Adipocyte (in vitro differentiated cells): ENCODE results near the gene AP5B1.

Experiments used
- DNase-seq: peaks from one replicate; pipeline ENCODE4 v3.0.0-alpha.2; 2015; ENCODE audit warnings: low read depth
- H3K27me3 ChIP-seq: replicated peaks from 2 replicates; pipeline ENCODE4 v1.7.0; 2013; ENCODE audit warnings: mild to moderate bottlenecking, low read length, moderate library complexity; ENCODE audit not compliant: control insufficient read depth, insufficient read depth
- H3K36me3 ChIP-seq: 2 replicates; pipeline ENCODE4 v1.7.0; 2013; ENCODE audit warnings: low read length, mild to moderate bottlenecking, moderate library complexity; ENCODE audit not compliant: control insufficient read depth, insufficient read depth, severe bottlenecking
- H3K4me1 ChIP-seq: 2 replicates; pipeline ENCODE4 v1.7.0; 2013; ENCODE audit warnings: mild to moderate bottlenecking, low read length, moderate library complexity; ENCODE audit not compliant: control insufficient read depth, insufficient read depth
- H3K4me3 ChIP-seq: 2 replicates; pipeline ENCODE4 v1.7.0; 2013; ENCODE audit warnings: mild to moderate bottlenecking, low read length, moderate library complexity
- H3K9ac ChIP-seq: 2 replicates; pipeline ENCODE4 v1.7.0; 2013; ENCODE audit warnings: mild to moderate bottlenecking, low read length, moderate library complexity
- H3K9me3 ChIP-seq: 2 replicates; pipeline ENCODE4 v1.7.0; 2013; ENCODE audit warnings: mild to moderate bottlenecking, low read length, moderate library complexity; ENCODE audit not compliant: control insufficient read depth

AP5B1 gene

DNA sequence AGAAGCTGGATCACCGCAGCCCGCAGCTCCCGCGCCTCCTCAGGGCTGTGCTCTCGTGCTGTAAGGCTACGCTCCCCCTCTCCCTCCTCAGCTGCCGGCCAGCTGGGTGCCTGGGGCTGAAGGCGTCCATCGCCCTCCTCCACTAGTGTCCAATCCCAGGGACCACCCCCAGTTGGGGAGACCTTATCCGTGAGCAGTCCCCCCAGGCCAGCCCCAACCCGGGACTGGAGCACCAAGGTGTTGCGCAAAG lies 1.2 kb downstream of the AP5B1 start:
- Histone ChIP-seq H3K36me3 (peaks cover 25% of the 10 kb centered on the region), H3K27me3 (no peaks in the 10 kb centered on the region), H3K4me1 (peaks cover 47% of the 10 kb centered on the region), H3K9ac (peak overlapping the region; percentile 98), H3K4me3 (peak overlapping the region; percentile 97), H3K9me3 (no peaks in the 10 kb centered on the region)
- no peak for DNase-seq

DNA sequence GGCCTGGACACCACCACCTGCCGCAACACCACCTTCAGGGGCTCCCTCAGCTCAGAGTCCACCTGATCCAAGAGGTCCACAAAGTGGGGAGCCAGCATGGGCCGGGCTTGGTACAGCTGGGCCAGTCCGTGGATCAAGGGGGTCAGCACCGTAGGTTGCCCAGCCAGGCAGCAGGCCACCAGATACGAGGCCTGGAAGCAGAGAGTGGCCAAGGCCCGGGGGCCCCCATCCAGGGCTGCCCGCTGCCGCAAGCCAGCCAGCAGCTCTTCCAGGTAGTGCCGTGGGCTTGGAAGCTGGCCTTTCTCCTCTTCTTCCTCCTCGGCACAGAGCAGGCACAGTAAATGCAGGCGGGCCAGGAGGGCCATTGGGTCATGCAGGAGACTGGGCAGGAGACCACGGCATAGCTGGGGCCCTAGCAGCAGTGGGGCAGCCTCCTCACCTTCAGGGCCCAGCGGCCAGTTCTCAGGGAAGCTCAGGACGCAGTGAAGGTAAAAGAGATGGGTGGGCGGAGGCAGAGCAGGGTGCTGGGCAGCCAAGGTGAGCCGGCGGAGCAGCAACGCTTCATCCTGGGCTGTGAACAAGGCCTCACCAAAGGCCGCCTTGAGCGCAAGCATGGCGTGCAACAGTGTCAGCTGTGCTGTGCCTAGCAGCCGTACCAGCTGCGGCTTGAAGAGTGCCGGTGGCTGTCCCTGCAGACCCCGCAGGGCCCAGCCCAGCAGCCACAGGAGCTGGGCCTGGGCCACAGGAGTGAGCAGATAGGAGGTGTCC lies 1.7 kb downstream of the AP5B1 start:
- no peak for DNase-seq

DNA sequence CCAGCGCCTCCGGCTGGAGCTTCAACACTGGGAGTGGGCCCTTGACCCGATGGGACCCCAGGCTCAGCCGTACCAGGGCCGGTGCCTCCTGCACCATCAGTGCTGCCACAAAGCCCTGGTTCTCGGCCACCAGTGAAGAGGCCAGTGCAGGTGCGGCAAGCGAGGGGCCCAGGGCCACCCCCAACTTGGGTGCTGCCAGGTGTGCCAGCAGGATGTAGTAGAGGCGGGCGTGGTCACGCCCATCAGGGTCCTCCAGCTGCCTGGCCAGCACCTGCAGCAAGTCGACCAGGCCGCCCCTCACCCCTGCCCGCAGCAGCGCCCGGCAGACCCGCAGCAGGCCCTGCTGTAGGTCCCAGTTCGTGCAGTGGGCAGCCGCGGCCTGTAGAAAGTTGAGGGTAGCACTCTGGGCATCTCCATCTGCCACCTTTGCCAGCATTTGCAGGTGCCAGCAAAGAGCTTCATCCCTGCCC lies 2.3 kb downstream of the AP5B1 start:
- H3K36me3 ChIP-seq, result peaks cover 25% of the 10 kb centered on the region
- no peak overlapping the region for H3K9ac ChIP-seq
- no peaks in the 10 kb centered on the region for H3K9me3 ChIP-seq
- H3K4me3 ChIP-seq, result no peak overlapping the region
- no peaks in the 10 kb centered on the region for H3K27me3 ChIP-seq
- DNase-seq, result no peak
- peaks cover 54% of the 10 kb centered on the region for H3K4me1 ChIP-seq

More for the DNA sequence above, 1.7 kb downstream of the AP5B1 start:
- H3K4me1 ChIP-seq, result peaks cover 49% of the 10 kb centered on the region
- H3K27me3 ChIP-seq, result no peaks in the 10 kb centered on the region
- H3K36me3 ChIP-seq, result peaks cover 25% of the 10 kb centered on the region
- peak overlapping the region; percentile 98 for H3K9ac ChIP-seq
- H3K9me3 ChIP-seq, result no peaks in the 10 kb centered on the region
- peak overlapping the region; percentile 97 for H3K4me3 ChIP-seq

DNA sequence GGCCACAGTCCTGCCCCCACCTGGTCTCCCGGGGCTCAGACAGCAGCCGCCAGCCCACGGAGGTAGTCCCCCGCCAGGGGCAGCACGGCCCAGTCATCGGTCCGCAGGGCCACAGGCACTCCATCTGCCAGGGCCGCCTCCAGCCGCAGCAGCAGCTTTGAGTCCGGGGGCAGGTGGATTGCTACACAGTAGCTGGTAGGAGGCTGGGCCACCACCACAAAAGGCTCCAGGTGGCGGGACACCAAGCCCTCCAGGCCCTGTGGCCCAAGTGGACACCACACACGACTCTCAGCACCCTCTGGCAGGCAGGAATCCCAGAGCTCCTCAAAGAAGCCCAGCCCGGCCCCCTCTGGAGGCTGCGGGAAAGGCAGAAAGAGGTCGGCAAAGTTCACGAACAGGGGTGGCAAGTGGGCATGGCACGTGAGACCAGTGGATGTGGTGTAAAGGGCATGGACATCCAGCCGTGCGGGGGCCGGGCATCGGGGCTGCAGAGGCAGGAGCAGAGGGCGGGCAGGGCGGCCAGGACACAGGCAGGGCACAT lies 2.9 kb downstream of the AP5B1 start:
- DNase-seq, result no peak
- Histone ChIP-seq H3K4me3 (no peak overlapping the region), H3K9ac (peak overlapping the region; percentile 57), H3K27me3 (no peaks in the 10 kb centered on the region), H3K9me3 (no peaks in the 10 kb centered on the region), H3K36me3 (peaks cover 25% of the 10 kb centered on the region), H3K4me1 (peaks cover 54% of the 10 kb centered on the region)

DNA sequence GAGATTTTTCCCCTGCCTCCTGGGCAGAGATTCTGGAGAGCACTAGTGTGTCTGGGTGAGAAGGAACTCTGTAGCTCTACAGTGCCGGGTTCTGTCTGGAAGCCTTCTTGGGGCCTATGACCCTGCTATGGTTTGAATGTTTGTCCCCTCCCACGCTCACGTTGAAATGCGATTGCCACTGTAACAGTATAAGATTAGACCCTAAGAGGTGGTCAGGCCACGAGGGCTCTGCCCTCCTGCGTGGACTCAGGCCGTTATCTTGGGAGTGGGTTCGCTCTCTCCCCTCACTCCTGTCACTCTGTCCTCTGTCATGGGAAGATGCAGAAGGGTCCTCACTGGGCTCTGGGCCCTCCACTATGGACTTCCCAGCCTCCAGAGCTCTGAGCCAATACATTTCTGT lies 3.5 kb downstream of the AP5B1 start:
- Histone ChIP-seq H3K9ac (peak overlapping the region; percentile 57), H3K9me3 (no peaks in the 10 kb centered on the region), H3K36me3 (peaks cover 25% of the 10 kb centered on the region), H3K4me3 (no peak overlapping the region), H3K27me3 (no peaks in the 10 kb centered on the region), H3K4me1 (peaks cover 54% of the 10 kb centered on the region)
- DNase-seq, result no peak

DNA sequence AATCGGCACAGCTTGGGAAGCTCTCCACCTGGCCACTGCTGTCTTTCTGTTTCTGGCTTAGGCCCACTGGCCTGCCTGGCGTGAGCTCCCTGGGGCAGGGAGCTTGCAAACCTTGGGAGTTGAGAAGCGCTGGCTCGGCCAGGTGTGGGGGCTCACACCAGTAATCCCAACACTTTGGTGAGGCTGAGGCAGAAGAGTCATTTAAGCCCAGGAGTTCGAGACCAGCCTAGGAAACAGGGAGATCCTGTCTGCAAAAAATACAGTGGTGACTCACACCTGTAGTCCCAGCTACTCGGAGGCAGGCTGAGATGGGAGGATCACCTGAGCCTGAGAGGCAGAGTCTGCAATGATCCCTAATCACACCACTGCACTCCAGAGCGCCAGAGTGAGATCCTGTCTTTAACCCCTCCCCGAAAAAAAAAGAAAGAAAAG lies 4.0 kb downstream of the AP5B1 start:
- H3K9ac ChIP-seq, result peak overlapping the region; percentile 57
- peaks cover 54% of the 10 kb centered on the region for H3K4me1 ChIP-seq
- DNase-seq, result no peak
- peaks cover 25% of the 10 kb centered on the region for H3K36me3 ChIP-seq
- H3K9me3 ChIP-seq, result no peaks in the 10 kb centered on the region
- H3K27me3 ChIP-seq, result no peaks in the 10 kb centered on the region
- H3K4me3 ChIP-seq, result no peak overlapping the region

DNA sequence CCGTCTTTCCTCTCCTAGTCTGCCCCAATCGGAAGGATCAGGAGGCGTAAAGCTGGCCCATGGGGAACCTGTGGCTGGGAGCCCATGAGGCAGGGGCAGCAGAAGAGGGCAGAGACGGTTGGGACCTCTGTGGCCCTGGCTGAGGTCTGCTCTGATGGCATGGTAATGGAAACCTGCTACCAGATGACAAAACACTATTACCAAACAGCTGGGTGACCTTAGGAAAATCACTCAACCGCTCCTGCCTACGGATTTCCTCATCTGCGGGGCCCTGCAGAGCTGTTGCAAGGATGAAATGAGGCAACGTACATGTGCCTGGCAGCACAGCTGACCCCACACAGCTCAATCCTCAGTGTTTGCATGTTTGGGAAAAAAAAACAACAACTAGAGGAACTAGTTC lies 4.6 kb downstream of the AP5B1 start:
- peak; percentile 45 for DNase-seq
- H3K9ac ChIP-seq, result peak overlapping the region; percentile 57
- no peaks in the 10 kb centered on the region for H3K27me3 ChIP-seq
- H3K4me3 ChIP-seq, result no peak overlapping the region
- H3K36me3 ChIP-seq, result peaks cover 25% of the 10 kb centered on the region
- H3K9me3 ChIP-seq, result no peaks in the 10 kb centered on the region
- H3K4me1 ChIP-seq, result peaks cover 54% of the 10 kb centered on the region

DNA sequence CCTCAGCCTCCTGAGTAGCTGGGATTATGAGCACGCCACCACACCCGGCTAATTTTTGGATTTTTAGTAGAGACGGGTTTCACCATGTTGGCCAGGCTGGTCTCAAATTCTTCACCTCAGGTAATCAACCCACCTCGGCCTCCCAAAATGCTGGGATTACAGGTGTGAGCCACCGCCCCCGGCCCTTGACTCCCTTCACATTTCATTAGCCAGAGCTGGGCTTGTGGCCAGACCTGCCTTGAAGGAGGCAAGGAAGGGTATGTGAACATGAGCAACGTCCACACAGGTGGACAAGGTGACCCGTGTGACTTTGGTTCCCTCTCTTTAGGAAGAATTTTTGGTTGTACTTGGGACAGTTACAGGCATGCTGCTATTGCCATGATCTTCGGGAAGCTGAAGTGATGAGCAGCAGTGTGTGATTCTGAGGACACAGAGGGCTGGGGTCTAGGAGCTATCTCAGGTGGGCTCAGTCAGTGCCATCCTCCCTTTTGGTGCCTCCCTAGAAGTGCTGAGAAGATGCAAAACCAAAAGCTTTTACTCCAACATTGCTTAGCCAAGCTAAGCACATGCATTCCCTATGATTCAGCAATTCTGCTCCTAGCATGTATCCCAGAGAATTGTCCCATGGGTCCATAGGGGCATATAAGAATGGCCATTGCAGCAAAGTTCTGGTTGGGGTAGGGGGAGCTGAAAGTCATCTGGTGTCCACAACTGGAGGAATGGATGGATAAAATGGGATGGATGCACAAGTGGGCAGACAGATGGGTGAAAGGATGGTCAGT lies 6.1 kb downstream of the AP5B1 start:
- Histone ChIP-seq H3K36me3 (peaks cover 25% of the 10 kb centered on the region), H3K4me1 (peaks cover 58% of the 10 kb centered on the region), H3K9me3 (no peaks in the 10 kb centered on the region), H3K4me3 (no peak overlapping the region), H3K27me3 (no peaks in the 10 kb centered on the region), H3K9ac (no peak overlapping the region)
- DNase-seq, result no peak

DNA sequence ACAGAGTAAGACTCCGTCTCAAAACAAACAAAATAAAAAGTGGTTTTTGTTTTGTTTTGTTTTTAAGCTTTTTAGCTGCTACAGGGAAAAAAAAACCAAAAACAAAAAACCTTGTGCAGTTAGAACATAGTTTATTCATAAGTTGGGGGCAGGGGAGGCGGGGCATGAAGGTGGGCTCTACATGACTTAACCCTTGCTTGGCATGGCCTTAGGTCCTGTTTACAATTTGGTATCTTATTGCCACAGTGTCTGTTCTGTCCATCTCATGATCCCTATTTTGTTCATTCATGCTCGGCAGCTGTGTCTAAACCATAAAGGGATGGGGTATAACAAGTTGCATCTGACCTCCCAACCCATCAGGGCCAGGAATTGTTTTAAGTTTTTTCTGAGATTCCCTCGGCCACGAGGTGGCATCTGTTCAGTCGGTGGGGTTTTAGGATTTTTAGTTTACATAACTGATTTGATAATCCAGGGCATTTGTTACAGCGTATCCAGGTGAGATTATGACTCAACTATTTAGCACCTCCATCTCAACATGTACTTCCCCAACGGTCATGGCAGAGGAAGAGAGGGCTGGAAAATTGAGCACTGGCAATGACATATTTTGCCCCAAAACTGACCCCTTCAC lies 6.9 kb downstream of the AP5B1 start:
- no peak overlapping the region for H3K9ac ChIP-seq
- H3K4me1 ChIP-seq, result peaks cover 58% of the 10 kb centered on the region
- H3K9me3 ChIP-seq, result no peaks in the 10 kb centered on the region
- no peaks in the 10 kb centered on the region for H3K27me3 ChIP-seq
- peaks cover 20% of the 10 kb centered on the region for H3K36me3 ChIP-seq
- no peak for DNase-seq
- H3K4me3 ChIP-seq, result no peak overlapping the region

DNA sequence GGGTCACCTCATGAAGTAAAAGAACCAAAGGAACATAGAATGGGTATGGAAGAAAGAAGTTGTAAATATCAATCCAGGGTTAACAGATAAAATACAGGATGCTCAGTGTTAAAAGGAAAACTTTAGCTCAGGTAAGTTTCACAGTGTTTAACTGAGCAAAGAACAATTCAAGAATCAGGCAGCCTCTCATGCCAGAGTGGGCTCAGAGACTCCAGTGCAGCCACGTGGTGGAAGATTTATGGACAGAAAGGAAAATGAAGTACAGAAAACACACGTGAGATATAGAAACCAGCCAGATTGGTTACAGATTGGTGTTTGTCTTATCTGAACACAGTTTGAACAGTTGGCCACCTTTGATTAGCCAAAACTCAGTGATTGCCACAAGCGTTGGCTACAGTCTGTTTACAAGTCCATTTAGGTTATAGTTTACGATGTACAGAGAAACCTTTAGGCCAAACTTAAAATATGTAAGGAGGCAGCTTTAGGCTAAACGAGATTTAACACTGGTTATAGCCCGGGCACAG lies 9.1 kb downstream of the AP5B1 start:
- no peaks in the 10 kb centered on the region for H3K36me3 ChIP-seq
- H3K9me3 ChIP-seq, result no peaks in the 10 kb centered on the region
- H3K4me3 ChIP-seq, result no peak overlapping the region
- no peaks in the 10 kb centered on the region for H3K27me3 ChIP-seq
- DNase-seq, result no peak
- no peak overlapping the region for H3K9ac ChIP-seq
- peaks cover 43% of the 10 kb centered on the region for H3K4me1 ChIP-seq
